G401 (cell line): ENCODE results near the gene PAM16. TPM values are rescaled to one million over a fixed set of nuclear protein-coding genes. Genes with fewer than 3 reads are reported as not detected.

ENCODE experiments used
- DNase-seq: peaks from one replicate; pipeline ENCODE4 v3.0.0-alpha.2; 2015; ENCODE audit warnings: low spot score
- in situ Hi-C: cut with HindIII; loops from 2 replicates; pipeline ENCODE4 v1.10.0; 2016; ENCODE audit warnings: low sequenced_read_pairs, mixed read lengths
- total RNA-seq: library from RNA; depleted of rRNA; stranded (reverse); fragments of >200 nt; shearing (Covaris generic); gene quantifications from 2 replicates; pipeline ENCODE4 v1.2.3, GENCODE V29; 2014

Gene PAM16
- total RNA-seq, 1 experiment from 2014 or later, result 68.3 TPM

DNA sequence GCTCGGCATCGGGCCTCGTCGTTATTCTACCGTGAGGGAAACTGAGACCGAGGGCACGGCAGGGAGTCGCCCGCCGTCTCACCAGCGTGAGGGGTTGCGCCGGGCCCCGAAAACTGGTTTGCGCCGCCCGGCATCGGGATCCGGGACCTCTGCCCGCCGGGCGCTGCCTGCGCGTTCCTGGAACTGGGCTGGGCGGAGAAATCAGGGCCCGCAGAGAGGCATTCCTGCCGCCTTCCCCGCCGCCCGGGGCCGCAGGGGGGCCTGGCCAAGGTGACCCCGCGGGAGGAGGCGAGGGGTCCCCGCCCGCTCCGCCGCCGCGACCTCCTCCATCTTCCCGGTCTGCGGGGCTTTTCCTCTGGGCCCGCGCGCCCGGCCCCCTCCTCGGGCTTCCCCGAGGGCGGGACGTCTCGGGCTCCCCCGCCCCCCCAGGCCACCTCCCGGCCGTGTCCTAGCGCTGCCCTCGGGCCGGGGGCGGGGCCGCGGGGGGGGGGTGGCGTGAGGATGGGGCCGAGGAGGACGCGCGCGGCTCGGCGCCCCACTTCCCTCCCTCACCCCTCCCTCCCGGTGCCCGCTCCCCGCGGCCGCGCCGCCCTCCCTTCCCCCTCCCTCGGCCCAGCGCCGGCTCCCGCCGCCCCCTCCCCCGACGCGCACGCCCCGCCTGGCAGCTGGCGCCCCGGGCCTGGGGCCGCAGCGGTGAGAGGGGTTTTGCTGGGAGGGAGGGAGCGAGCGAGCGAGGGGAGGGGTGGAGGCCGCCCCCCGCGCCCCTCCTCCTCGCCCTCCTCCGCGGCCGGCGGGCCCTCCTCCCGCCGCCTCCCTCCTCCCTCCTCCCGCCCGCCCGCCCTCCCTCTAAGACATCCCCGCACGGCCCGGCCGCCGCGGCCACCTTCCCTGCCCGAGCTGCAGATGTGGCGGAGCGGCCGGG is 35.7 kb downstream of the PAM16 start, which contains the start of gene GLIS2:
TSS of gene GLIS2 (plus strand) at position 882 of the 922 bp plus-strand sequence. CDS start 16,214 bp downstream, outside the sequence.
- in situ Hi-C loops, result no loop called here

GRCh38 chr16:4314532-4315185 is 36.5 kb downstream of the PAM16 start:
- peak; percentile 61 for DNase-seq
- in situ Hi-C loops, result no loop called here

More for the DNA sequence above, 35.7 kb downstream of the PAM16 start, which contains the start of gene GLIS2:
- peak; percentile 72 for DNase-seq

GRCh38 chr16:4313563-4314531 is 37.3 kb downstream of the PAM16 start:
- in situ Hi-C loops, result no loop called here
- DNase-seq, result no peak

GRCh38 chr16:4309833-4310266 is 41.3 kb downstream of the PAM16 start:
- in situ Hi-C loops, result no loop called here
- DNase-seq, result no peak

DNA sequence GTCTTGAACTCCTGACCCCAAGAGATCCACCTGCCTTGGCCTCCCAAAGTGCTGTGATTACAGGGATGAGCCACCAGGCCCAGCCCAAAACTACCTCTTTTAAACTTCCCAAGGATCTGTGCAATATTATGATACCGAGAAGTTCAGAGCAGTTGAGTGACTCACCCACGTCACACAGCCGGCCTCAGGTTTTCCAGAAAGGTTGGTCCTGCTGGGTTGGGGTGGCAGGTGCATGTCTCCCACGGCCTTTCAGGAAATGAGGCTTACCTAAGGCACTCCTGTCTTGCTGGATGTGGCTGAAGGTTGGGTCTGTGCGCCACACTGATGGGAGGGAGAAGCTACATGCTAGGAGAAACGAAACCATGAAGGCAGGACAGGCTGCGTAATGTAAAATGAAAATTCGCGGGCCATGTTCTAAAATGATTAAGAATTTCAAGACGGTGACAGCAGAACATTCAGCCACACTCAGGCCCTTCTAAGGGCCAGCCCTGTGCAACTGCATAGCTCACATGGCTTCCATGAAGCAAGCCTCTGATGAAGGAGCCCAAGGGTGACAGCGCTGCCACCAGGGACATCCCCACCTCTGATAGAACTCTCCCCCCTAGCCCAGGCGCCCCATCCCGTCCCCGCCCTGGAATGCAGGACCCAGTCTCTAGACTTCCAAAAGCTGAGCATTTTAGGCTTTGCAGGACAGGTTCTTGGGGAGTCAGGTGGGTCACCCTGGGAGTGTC is 41.9 kb downstream of the PAM16 start:
- DNase-seq, result no peak
- in situ Hi-C loops, result no loop called here

GRCh38 chr16:4307215-4308037 is 43.7 kb downstream of the PAM16 start:
- DNase-seq, result no peak
- in situ Hi-C loops, result no loop called here

DNA sequence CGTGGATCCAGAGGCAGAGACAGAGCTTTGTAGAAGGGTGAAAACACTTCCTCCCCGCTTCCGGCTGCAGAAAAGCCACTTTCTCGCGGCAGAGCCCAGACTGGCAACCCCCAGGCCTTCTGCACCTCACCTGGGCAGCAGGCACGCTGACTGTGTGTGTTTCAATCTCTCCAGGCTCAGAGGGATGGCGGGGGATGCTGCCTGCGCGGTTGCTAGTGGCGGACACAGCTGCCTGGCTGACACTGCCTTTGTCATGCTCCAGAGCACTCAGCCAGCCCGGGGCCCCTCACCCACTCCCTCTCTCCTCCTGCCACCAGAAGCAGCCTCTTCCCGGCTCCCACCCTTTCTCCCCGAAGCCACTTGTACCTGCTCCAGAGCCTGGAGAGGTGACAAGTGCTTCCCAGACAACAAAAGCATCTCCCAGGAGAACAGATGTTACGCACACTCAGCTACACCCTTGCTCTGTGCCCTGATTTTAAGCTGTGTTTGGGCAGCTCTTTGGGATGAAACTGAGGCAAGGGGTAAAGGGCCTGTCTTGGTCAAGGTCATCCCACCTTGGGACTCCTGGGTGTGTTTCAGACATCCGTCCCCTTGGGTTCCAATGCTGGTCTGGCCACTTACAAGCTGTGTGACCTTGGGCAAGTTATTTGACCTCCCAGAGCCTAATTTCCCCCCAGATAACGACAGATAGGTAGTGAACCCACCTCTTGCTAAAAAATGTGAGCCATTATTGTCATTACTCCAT is 44.5 kb downstream of the PAM16 start:
- in situ Hi-C loops, result no loop called here
- DNase-seq, result no peak

DNA sequence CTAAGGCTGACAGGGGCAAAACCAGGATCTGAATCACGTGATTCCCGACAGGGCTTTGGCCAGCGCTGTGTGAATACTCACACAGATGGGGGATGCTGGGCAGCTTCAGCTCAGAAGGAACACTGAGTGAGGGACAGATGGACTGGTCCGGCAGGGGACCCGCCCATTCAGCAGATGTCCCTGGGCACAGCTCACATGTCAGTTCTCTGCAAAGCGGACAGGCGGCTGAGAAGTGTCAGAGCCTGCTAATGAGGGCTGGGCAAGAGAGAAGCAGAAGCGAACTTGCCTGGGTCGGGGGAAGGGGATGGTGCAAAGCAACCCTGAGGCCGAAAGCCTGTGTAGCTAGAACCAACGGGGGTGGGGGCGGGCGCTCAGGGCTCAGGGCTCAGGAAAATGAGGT is 47.1 kb downstream of the PAM16 start:
- in situ Hi-C loops, result no loop called here

GRCh38 chr16:4301968-4302367 is 49.2 kb downstream of the PAM16 start:
- no peak for DNase-seq
- in situ Hi-C loops, result no loop called here

More for the DNA sequence above, 47.1 kb downstream of the PAM16 start:
- peak; percentile 98 for DNase-seq

- in situ Hi-C loops, result no loop called here
- no peak for DNase-seq
These were observed 49.9 kb downstream of the PAM16 start for GRCh38 chr16:4301177-4301576.

- no peak for DNase-seq
These were observed 52.2 kb downstream of the PAM16 start for GRCh38 chr16:4298761-4299522.

GRCh38 chr16:4297480-4297879 is 53.6 kb downstream of the PAM16 start:
- in situ Hi-C loops, result no loop called here
- DNase-seq, result no peak

More at GRCh38 chr16:4298761-4299522, 52.2 kb downstream of the PAM16 start:
- in situ Hi-C loops, result no loop called here

DNA sequence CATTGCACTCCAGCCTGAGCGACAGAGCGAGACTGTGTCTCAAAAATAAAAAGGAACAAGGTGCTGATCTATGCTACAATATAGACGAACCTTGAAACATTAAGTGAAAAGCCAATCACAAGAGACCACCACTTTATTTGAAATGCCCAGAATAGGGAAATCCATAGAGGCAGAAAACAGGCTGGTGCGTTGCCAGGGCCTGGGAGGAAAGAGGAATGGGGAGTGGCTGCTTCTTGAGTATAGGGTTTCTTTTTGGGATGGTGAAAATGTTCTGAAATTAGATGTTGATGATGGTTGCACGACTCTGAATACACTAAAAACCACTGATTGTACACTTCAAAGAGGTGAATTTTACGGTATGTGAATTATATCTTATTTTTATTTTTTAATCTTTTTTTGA is 55.5 kb downstream of the PAM16 start:
- in situ Hi-C loops, result no loop called here
- DNase-seq, result no peak

- no peak for DNase-seq
These were observed 57.2 kb downstream of the PAM16 start for GRCh38 chr16:4293822-4294457.

GRCh38 chr16:4293181-4293716 is 57.9 kb downstream of the PAM16 start:
- in situ Hi-C loops, result no loop called here
- DNase-seq, result no peak

More at GRCh38 chr16:4293822-4294457, 57.2 kb downstream of the PAM16 start:
- in situ Hi-C loops, result no loop called here
